Lung (tissue), 12 donors: Measurements from ENCODE around the gene FOXP4. TPM values are rescaled to one million over a fixed set of nuclear protein-coding genes. Genes with fewer than 3 reads are reported as not detected.

ENCODE experiments used
- ATAC-seq: fragments of 200-7000 bp; cut with Tn5 transposase; one replicate; pipeline ENCODE4 v1.9.1; 2020; ENCODE audit warnings: moderate number of reproducible peaks; ENCODE audit not compliant: insufficient read depth, low FRiP score
- DNase-seq, 3 donors: peaks; one replicate each; pipeline ENCODE4 v3.0.0-alpha.2; 2013 to 2017
- H3K27ac ChIP-seq, 2 donors: one replicate each; pipeline ENCODE4 v1.5.1; 2013; ENCODE audit warnings: mild to moderate bottlenecking in 2 of 2, moderate library complexity in 2 of 2, control low read depth in 1 of 2, inconsistent platforms in 1 of 2, low read depth in 1 of 2, low read length in 1 of 2
- H3K27me3 ChIP-seq, 3 donors: one replicate each; pipeline ENCODE4 v1.5.1; 2013; ENCODE audit warnings: low read length in 2 of 3; ENCODE audit not compliant: control insufficient read depth in 3 of 3, insufficient read depth in 3 of 3
- H3K36me3 ChIP-seq, 4 donors: one replicate each; pipeline ENCODE4 v1.5.1; 2013; ENCODE audit warnings: low read length in 4 of 4, mild to moderate bottlenecking in 1 of 4, moderate library complexity in 1 of 4; ENCODE audit not compliant: control insufficient read depth in 4 of 4, insufficient read depth in 4 of 4
- H3K4me1 ChIP-seq, 5 donors: one replicate each; pipeline ENCODE4 v1.5.1; 2013; ENCODE audit warnings: low read length in 5 of 5, mild to moderate bottlenecking in 2 of 5, moderate library complexity in 1 of 5; ENCODE audit not compliant: control insufficient read depth in 5 of 5, insufficient read depth in 5 of 5
- H3K4me3 ChIP-seq: one replicate; pipeline ENCODE4 v1.5.1; 2013; ENCODE audit warnings: mild to moderate bottlenecking, control low read depth, moderate library complexity
- H3K9ac ChIP-seq, 2 donors: one replicate each; pipeline ENCODE4 v1.5.1; 2013; ENCODE audit warnings: low read length in 2 of 2, control low read depth in 1 of 2; ENCODE audit not compliant: insufficient read depth in 1 of 2
- H3K9me3 ChIP-seq, 4 donors: one replicate each; pipeline ENCODE4 v1.5.1; 2013; ENCODE audit warnings: low read length in 3 of 4, mild to moderate bottlenecking in 1 of 4, moderate library complexity in 1 of 4; ENCODE audit not compliant: control insufficient read depth in 4 of 4, insufficient read depth in 3 of 4
- CTCF ChIP-seq: IDR thresholded peaks from 2 replicates; pipeline ENCODE4 v1.5.1; 2012; ENCODE audit warnings: mild to moderate bottlenecking; ENCODE audit errors: control extremely low read depth, extremely low read depth
- WGBS, 2 donors: extraction: QIAGEN DNeasy Blood & Tissue Kit; methylation state at CpG; one replicate each; pipeline ENCODE4 v1.1.7; 2013; 5-methylcytosine and 5-hydroxymethylcytosine counted together
- polyA plus RNA-seq, 2 donors: library from polyadenylated mRNA; stranded (reverse); fragments of 200-250 nt; gene quantifications; one replicate each; pipeline ENCODE4 v1.2.1, GENCODE V29; 2013
- total RNA-seq, 2 donors: library from RNA; depleted of rRNA in 1 of 2; stranded (reverse); fragments of >200 nt in 1 of 2; gene quantifications; one replicate each; pipeline ENCODE4 v1.2.1, GENCODE V29; 2014 to 2021
- donor health status: control.
- donor health status: control.
- donor health status: Bipolar disorder and iron deficiency.
- donor health status: healthy.
- donor health status: DM: yes; HTN: yes; CAD: no.

The FOXP4 gene
- total and polyA plus RNA-seq, 4 donors: 12.8 to 35.0 (median 22.2) TPM

GRCh38 chr6:41560431-41561192 lies 14.4 kb downstream of the FOXP4 start:
- WGBS, 2 donors: 12 to 25% methylated on average over 51 to 53 of the region's 53 CpGs
- H3K27ac ChIP-seq: peak overlapping the region in 1 of 2 donors; percentile 43
- H3K9ac ChIP-seq: peak overlapping the region in 1 of 2 donors; percentile 53
- H3K9me3 ChIP-seq: no peaks in the 10 kb centered on the region
- DNase-seq (peak; percentile 60 to 70 (median 61)), ATAC-seq (peak; percentile 48)
- peaks cover 0 to 15% (median 5%) of the 10 kb centered on the region in 5 donors for H3K4me1 ChIP-seq
- TF ChIP-seq CTCF: no peak
- peaks cover 0 to 3% (median 0%) of the 10 kb centered on the region in 4 donors for H3K36me3 ChIP-seq
- no peaks in the 10 kb centered on the region for H3K27me3 ChIP-seq
- peak overlapping the region; percentile 43 for H3K4me3 ChIP-seq

GRCh38 chr6:41561416-41561815 lies 15.2 kb downstream of the FOXP4 start:
- Histone ChIP-seq H3K9me3 (no peaks in the 10 kb centered on the region), H3K9ac (no peak overlapping the region), H3K27me3 (no peaks in the 10 kb centered on the region), H3K4me1 (peaks cover 0 to 15% (median 5%) of the 10 kb centered on the region in 5 donors), H3K4me3 (no peak overlapping the region), H3K27ac (peak overlapping the region in 1 of 2 donors; percentile 43), H3K36me3 (peaks cover 0 to 11% (median 2%) of the 10 kb centered on the region in 4 donors)
- no peak for TF ChIP-seq CTCF
- no peak for DNase-seq
- ATAC-seq: no peak
- 86% methylated on average over 3 of the region's 3 CpGs for WGBS, 2 donors

GRCh38 chr6:41561931-41562911 lies 16.0 kb downstream of the FOXP4 start:
- ATAC-seq (no peak), DNase-seq (no peak)
- 89 to 90% methylated on average over 10 of the region's 10 CpGs for WGBS, 2 donors
- H3K27me3 ChIP-seq: no peaks in the 10 kb centered on the region
- no peak for TF ChIP-seq CTCF
- H3K9me3 ChIP-seq: no peaks in the 10 kb centered on the region
- no peak overlapping the region for H3K9ac ChIP-seq
- H3K36me3 ChIP-seq: peaks cover 0 to 19% (median 3%) of the 10 kb centered on the region in 4 donors
- H3K27ac ChIP-seq: no peak overlapping the region
- H3K4me3 ChIP-seq: no peak overlapping the region
- H3K4me1 ChIP-seq: peaks cover 0 to 15% (median 7%) of the 10 kb centered on the region in 5 donors
